Measurements from ENCODE around the gene RAPH1.
"Not testable (repeated sequence)": the region's sequence is repeated elsewhere in the genome, so short reads cannot be mapped to it uniquely, and the experiment has no call there.

The RAPH1 gene

DNA sequence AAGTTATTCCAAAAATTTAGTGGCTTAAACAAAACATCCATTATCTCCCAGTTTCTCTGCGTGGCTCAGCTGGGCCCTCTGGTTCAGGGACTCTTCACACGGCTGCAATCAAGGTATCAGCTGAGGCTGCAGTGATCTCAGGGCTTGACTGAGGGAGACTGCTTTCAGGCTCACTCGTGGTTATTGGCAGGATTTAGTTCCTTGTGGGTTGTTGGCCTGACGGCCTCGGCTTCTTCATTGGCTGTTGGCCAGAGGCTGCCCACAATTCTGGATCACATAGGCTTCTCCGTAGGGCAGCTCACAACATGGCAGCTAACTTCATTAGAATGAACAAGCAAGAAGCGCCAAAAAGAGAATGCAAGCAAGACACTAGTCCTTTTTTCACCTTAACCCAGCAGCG is 116.8 kb downstream of the RAPH1 start:
- DNase-seq = no peak

DNA sequence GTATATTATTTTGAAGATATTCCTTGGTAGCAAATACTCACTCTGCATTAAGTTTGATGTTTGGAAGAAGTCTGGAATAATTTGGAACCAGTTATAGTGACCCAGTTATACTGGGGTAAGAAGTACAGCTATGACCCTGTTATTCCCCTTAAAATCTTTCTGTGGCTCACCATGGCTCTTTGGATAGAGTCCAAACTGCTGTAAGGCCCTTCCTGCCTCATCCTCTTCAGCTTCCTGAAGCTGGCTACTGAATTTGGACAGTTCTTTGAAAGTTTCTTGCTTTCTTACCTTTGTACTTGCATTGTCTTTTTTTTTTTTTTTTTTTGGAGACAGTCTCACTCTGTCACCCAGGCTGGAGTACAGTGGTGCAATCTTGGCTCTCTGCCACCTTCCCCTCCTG is 121.3 kb downstream of the RAPH1 start:
- DNase-seq = no peak

DNA sequence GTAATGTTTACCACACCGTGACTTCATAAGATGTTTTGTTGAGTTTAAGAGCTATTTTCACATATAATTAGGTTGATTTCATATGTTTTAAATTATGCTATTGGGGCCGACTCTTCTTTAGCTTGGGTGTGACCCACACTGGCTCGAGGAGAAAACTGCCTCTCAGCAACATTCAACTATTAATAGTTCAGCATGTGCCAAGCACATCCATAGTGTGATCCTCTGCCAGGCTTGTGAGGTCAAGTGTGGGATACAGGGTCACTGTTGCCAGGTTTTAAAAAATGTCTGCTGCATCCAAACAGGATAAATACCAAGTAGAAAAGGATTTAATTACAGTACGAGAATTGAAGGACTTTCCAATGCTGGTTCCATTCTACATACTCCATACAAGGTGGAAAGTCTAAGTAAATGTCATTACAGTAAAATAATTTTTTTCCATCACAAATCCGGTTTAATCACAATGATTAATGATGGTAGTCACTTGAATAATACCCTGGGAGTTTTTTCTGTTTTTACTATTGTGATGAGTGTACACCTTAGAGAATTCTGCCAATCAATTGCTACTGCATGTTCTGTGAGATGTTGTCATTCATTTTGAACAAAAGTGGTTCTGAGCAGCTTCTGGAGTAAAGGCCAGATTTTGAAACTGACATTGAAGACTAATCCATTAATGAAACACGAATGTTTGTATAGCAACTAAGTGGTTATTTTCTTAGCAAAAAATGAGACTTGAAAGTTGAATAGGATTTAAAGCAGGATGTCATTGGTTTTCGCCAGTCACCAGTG is 122.4 kb downstream of the RAPH1 start:
- no peak for DNase-seq

DNA sequence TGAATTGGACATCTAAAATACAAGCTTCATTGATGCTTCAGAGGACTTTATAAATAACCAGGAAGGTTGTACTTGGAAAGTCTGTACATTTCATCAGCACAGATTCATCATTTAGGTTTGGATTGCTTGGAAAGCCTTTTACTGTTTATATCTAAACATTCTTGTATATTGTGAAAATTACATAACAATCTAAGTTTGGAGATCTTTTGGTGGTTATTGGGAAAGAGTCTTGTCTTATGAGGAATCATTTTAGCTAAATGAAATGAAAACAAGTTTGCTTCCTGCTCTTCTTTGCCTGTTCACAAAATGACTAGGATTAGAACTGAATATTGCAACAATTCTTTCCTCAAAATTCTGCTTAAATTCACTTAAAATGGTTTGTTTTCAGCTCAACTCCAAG is 127.6 kb downstream of the RAPH1 start:
- DNase-seq = no peak

DNA sequence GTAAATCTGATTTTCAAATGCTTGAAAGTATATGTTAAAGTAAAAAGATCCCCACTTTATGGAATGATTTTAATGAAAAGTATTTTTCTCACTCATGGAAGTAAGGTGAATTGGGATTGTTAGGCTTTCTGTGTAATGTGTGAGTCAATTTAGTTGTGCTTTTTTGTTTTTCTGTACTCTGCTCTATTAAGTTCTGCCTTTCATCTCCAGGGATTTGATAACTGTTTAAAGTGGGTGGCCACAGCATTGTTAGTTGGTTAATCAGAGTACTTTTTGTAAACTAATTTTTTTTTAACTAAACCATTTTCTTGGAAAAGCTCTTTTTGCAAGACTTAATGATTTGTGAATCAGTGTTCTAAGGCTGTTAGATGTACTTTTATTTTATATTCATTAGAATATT is 130.1 kb downstream of the RAPH1 start:
- DNase-seq = no peak

DNA sequence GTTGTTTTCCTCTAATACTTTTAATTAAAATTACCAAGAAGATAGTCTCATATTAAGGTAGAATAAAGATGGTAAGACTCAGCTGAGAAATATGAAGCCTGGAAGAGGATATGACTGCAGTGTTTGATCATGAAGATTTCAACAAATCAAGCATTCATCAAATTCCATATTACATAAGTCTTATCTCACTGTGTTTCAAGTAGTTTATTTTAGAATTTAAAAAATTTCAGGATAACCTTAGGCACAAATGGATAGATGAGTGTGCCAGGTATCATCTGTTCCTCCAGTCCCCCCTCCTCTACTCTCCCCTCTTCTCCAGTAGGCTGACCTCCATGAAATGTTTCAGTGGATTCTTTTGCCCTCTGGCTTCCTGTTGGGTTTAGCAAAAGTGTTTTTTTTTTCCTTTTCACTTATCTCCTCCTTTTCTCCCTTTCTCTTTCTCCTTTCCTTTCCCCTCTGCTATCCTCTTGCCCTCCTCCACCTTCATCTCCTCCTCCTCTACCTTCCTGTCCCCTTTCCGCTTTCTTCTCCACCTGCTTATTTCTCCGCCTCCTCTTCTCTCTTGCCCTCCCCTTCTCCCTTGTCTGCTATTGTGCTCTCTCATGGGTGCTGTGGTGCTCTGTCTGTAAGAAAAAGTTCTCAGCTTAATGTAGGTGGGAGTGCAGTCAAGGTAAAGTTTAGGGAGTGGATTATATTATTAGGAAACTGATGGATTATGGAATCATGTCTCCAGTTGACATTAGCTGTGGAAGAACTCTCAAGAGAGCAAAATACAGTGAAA is 134.1 kb downstream of the RAPH1 start:
- no peak for DNase-seq

DNA sequence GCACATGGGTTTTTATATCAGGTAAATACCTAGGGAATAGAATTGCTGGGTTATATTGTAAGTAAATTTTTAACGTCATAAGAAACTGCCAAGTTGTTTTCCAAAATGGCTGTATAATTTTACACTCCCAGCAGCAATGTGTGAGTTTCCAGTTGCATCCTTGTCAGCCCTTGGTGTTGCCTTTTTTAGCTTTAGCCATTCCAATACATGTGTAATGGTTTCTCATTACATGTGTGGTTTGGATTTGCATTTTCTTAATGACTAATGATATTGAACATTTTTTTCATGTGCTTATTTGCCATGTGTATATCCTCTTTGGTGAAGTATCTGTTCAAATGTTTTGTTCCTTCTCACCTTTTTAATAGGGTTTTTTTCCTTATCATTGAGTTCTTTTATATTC is 136.1 kb downstream of the RAPH1 start:
- no peak for DNase-seq

DNA sequence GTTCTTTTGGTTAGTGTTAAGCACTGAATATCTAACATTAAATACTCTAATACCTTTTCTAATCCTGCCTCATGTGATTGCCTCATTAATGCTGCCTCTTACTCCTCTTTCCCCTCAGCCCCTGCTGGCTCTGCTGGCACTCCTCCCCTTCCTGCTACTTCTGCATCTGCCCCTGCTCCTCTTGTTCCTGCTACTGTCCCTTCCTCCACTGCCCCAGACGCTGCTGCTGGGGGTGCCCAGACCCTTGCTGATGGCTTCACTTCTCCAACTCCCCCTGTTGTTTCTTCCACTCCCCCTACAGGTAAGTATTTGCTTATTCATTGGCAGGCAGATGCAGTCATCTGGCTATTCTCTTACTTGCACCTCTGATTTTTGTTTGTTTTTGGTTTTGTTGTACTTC is 138.4 kb downstream of the RAPH1 start:
- no peak for DNase-seq

DNA sequence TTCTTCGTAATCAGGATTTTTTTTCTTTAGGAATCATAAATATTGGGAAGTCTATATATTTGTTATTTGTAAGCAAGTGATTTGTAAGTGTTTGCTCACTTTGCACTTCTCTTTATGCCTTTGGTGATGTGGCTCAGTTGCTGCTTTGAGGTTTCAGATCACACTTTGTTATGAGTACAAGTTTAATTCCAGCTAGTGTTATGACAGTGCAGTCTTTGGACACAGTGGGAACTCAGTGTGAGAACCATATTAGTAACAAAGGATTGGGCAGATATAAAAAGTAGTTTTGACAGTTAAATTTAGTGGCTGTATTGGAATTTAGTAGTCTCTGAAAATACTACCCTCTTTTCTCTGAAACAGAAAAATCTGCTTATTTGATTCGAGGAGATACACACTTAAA is 139.2 kb downstream of the RAPH1 start:
- no peak for DNase-seq

DNA sequence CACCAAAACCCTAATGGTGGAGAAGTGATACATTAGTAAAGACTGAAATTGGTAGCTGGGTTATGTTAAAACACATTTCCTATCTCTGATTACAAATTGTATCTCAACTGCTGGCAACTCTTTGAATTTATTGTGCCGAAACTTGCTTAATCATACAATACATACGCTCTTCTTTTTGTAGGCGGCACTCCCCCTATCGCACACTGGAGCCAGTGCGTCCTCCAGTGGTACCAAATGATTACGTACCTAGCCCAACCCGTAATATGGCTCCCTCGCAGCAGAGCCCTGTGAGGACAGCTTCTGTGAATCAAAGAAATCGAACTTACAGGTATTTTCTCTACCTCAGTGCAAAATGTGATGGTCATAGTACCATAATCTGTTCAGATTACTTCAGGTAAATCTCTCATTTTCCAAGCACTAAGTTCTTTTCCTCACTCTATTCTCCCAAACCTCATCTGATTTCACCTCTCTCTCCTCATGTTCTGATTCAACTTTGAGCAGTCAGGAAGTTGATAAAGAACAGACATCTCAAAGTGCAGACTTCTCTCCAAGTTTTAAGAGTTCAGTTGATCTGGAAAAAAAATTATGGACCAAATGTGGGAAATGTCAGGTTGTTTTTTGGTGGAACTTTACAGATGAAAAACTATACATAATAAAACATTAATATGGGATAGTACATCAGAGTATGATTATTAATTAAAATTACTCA is 140.4 kb downstream of the RAPH1 start:
- no peak for DNase-seq

DNA sequence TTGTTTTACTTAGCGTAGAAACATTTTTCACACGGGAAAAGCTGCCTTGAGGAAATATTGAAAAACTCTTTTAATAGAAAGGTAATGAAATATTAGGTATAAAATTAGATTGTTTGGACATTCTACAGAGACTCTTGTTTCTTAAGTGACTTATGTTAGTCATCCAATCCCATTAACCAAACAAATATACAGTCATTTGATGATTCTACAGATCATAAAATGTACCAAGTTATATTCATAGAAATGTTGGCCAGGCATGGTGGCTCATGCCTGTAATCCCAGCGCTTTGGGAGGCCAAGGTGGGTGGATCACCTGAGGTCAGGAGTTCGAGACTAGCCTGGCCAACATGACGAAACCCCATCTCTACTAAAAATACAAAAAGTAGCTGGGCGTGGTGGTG is 146.9 kb downstream of the RAPH1 start:
- not testable (repeated sequence) for DNase-seq

DNA sequence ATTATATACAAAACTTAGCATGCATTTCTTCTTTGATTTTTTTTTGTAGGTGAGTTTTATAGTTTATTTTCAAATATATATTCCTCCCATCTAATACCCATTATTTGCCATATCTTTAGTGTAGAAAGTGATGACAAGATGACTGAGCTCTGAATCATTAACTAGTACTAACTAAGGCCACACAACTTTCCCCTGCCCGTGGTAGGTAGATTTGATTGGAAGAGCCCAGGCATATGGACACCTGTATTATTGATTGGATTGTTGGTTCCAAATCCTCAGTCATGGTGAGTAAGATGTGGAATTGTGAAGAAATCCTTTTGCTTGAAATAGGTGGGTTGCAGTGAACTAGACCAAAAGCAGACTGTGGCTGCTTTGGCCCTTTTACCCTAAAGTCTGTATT is 152.1 kb downstream of the RAPH1 start:
- DNase-seq = no peak

DNA sequence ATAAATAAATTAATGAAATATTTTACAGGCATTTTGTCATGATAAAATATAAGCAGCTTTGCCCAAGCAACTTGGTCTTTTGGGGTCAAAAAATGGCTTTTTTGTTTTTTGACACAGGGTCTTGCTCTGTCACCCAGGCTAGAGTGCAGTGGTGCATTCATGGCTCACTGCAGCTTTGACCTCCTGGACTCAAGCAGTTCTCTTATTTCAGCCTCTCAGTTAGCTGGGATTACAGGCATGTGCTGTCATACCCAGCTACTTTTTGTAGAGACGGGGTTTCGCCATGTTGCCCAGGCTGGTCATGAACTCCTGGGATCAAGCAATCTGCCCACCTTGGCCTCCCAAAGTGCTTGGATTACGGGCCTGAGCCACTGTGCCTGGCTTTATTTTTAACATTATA is 155.9 kb downstream of the RAPH1 start:
- no peak for DNase-seq

DNA sequence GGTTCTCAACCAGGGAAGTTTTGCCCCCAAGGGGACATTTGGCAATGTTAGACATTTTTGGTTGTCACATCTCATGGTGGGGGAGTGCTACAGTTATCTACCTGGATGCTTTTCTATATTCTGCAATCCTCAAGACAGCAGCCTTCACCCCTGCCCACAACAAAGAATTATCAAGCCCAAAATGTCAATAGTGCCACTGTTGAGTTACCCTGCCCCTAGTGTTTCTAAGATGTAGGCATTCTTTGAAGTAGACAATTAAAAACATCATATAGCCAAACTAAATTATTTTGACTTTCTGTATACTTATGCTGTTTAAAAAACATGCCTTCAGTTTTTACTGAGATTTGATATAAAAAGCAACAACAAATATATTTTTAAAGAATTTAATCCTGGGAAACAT is 158.9 kb downstream of the RAPH1 start:
- DNase-seq = no peak

DNA sequence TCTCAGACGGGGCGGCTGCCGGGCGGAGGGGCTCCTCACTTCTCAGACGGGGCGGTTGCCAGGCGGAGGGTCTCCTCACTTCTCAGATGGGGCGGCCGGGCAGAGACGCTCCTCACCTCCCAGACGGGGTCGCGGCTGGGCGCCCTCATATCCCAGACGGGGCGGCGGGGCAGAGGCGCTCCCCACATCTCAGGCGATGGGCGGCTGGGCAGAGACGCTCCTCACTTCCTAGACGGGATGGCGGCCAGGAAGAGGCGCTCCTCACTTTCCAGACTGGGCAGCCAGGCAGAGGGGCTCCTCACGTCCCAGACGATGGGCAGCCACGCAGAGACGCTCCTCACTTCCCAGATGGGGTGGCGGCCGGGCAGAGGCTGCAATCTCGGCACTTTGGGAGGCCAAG is 162.4 kb downstream of the RAPH1 start:
- DNase-seq = not testable (repeated sequence)

DNA sequence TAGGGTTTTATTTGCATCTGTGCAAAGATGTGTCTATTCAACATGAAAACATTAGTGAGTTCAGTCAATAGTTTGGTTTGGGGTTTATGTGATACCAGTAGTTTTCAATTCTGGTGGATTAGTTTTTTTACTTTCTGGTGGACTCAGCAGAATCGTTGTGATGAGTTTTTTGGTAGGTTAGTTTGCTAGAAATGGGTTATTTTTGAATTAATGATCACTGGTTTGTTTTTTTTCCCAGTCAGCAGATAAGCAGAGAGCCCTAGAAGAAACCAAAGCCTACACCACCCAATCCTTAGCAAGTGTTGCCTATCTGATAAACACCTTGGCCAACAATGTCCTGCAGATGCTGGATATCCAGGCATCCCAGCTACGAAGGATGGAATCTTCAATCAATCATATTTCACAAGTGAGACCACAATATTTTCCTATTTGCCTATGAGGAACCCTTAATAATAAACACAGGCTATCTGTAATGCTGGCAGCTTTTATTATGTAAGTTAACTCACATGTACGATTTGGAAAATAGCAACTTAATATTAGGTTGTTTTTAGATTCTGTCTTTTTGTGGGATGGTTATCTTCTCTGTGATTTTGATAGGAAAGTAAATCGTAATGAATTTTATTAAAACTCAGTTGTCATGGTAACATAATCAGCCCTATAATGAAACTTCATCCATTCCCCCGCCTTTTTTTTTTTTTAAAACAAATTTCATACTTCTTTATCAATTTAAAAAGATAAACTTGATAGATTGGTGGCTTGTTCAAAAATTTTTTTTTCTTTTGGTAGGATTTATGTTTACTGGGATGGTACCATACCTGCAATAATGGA is 168.2 kb downstream of the RAPH1 start:
- DNase-seq = no peak

DNA sequence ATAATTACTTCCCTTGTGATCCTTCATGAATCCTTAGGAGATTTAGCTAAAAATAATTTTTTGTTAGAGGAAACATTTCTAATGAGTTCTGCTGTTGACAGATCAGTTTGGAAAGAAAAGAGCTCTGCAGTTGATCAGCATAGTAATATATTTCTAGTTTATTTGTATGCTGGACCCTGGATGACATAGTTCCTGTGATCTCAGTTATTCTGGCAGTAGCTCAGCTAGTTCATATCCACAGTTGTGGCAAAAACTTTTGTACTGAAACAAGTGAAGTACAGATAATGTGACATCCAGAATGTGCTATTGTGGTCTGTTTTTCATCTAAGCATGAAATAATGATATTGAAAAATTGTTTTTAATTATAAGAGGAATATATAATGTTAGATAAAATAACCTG is 173.2 kb downstream of the RAPH1 start:
- DNase-seq = no peak

DNA sequence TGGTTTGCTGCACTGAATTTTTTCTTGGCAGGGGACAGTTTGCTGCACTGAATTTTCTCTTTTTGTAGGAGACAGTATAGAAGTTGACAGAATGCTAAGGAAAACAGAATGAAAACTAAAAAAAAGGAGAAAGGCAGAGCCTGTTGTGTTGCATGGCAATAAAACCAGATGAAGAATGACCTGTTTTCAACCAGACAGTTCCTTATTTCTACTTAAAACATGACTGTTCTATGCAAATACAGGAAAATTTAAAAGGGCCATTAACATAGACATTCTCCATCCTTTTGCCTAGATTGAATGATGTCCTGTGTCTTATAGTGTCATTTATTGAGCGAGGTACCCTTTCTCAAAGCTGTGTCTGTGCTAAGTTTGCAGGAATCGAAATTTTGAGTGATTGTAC is 173.6 kb downstream of the RAPH1 start:
- DNase-seq = no peak

DNA sequence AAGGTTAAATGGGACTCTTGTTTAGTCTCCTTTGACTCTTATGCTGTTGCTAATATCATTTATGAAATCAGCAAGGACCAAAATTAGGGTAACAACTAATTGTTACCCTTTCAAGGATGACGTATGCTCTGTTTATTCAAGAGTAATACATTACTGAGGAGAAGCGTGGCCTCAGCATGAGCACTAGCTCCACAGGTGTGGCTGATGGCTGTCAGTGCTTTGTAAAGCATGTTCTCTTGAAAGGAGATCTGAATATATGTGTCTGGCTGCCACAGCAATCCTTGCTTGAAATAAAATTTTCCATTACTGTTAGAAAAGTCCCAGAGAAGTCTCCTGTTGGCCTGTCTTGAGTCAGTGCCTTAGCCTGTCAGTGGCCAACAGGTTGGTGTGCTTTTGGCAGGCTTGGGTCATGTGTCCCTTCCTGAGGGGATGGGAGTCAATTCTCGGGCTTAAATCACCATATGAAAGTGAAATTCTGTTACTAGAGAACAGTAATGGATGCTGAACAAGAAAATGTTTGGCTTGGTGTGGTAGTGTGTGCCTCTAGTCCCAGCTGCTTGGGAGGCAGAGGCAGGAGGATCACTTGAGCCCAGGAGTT is 174.2 kb downstream of the RAPH1 start:
- no peak for DNase-seq

DNA sequence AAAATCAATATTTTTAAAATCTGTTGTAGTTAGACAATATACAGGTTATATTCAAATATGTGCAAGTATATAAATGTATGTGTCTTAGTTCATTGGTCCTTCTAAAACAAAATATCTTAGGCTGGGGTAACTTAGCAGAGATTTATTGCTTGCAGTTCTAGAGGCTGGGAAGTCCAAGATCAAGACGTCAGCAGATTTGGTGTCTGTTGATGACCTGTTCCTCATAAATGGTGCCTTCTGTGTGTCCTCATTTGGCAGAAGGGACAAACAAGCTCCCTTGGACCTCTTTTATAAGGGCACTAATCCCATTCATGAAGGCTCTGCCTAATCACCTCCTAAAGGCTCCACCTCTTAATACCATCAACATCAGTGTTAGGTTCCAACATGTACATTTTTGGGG is 175.7 kb downstream of the RAPH1 start:
- DNase-seq = no peak

DNA sequence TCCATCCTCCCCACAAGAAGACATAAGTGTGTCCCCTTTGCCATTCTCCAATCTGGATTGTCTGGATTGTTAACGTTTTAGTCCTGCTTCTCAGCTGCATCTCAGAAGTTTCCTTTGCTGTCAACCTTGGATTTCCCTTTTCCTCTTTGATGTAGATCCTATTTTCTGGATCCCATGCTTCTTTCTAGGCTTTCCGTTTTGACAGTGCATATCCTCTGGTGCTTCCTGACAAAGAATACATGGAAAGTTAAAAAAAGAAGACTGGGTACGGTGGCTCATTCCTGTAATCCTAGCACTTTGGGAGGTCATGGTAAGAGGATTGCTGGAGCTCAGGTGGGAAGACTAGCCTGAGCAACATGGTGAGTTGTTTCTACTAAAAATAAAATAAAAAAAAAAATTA is 180.1 kb downstream of the RAPH1 start:
- no peak for DNase-seq

DNA sequence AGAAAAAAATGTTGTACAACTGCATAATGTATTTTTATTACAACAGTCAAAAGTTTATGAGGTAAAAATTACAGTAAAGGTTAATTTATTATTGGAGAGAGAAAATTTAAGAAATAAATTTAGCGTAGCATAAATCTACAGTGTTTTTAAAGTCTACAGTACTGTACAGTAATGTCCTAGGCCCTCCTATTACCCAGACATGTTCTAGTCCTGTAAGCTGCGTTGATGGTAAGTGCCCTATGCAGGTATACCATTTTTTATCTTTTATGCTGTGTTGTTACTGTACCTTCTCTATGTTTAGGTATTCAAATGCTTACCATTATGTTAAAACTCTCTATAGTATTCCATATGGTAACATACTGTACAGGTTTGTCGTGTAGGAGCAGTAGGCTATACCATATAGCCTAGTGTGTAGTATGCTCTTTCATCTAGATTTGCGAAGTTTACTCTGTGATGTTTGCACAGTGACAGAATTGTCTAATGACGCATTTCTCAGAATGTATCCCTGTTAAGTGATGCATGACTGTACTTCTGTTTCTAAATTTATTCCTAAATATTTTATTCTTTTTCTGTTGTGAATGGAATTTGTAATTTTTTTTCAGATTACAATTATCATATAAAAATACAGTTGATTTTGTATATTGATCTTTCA is 182.4 kb downstream of the RAPH1 start:
- DNase-seq = no peak

All from NCI-H1436 (cell line).